HG03565 (cell line): ENCODE results near the gene MYOC.
A peak's percentile ranks its signal among the peaks of the same experiment; 100 is the strongest.
"Not testable (repeated sequence)": the region's sequence is repeated elsewhere in the genome, so short reads cannot be mapped to it uniquely, and the experiment has no call there.

Experiments
- ATAC-seq: cut with Tn5 transposase; IDR thresholded peaks from one replicate; pipeline ENCODE4 v1.9.1; 2021; ENCODE audit warnings: mild to moderate bottlenecking, moderate library complexity; ENCODE audit not compliant: unreplicated experiment

The MYOC gene

GRCh38 chr1:171652234-171652822 is at the start of gene MYOC:
TSS of gene MYOC (minus strand) at chr1:171652688. CDS start at chr1:171652611, 77 bp downstream.
- ATAC-seq = no peak

DNA sequence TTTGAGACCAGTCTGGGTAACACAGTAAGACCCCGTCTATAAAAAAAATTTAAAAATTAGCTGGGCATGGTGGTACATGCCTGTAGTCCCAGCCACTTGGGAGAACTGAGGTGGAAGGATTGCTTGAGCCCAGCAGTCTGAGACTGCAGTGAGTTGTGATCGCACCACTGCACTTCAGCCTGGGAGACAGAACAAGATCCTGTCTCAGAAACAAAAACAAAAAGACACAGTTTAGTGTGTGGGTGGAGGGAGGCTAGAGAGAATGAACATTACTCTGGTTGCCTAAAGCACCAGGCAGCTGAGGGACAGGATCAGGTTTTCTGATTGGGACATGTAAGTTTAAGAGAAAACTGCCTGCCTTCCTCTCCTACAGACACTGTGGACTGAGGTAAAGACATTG is 47.0 kb upstream of the MYOC start:
- no peak for ATAC-seq

DNA sequence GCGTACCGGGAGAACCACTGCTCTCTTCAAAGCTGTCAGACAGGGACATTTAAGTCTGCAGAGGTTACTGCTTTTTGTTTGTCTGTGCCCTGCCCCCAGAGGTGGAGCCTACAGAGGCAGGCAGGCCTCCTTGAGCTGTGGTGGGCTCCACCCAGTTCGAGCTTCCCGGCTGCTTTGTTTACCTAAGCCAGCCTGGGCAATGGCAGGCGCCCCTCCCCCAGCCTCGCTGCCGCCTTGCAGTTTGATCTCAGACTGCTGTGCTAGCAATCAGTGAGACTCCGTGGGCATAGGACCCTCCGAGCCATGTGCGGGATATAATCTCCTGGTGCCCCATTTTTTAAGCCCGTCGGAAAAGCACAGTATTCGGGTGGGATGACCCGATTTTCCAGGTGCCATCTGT is 43.3 kb upstream of the MYOC start:
- ATAC-seq = not testable (repeated sequence)

DNA sequence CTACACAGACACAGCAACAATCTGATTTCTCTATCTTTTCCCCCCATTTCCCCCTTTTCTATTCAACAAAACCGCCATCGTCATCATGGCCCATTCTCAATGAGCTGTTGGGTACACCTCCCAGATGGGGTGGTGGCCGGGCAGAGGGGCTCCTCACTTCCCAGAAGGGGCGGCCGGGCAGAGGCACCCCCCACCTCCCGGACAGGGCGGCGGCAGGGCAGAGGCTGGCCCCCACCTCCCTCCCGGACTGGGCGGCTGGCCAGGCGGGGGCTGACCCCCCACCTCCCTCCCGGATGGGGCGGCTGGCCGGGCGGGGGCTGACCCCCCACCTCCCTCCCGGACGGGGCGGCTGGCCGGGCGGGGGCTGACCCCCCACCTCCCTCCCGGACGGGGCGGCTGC is 41.1 kb upstream of the MYOC start:
- not testable (repeated sequence) for ATAC-seq

DNA sequence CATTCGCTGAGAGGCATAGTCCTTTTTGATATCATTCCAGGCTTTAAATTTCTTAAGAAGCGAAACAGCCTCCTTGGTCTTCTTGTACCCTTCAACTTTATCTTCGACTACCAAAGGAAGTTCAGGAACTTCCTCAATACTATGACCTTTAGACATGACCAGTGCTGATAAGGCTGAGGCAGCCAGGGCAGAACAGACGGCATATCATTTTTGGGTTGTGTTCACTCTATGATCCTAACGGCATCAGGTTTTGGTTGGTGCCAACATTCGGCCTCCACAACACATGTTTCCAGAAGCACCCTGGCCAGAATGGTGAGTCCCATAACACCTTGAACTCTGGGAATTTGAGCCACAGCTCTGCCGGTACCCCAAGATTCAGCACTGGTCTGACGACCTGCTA is 31.4 kb upstream of the MYOC start:
- ATAC-seq = no peak

- ATAC-seq = no peak
Observed at GRCh38 chr1:171680339-171680738, 27.9 kb upstream of the MYOC start.

GRCh38 chr1:171676823-171677222 is 24.3 kb upstream of the MYOC start:
- ATAC-seq = no peak

- ATAC-seq = no peak
Observed at GRCh38 chr1:171674431-171675405, 22.2 kb upstream of the MYOC start.

- ATAC-seq = no peak
Observed at GRCh38 chr1:171670739-171671138, 18.3 kb upstream of the MYOC start.

DNA sequence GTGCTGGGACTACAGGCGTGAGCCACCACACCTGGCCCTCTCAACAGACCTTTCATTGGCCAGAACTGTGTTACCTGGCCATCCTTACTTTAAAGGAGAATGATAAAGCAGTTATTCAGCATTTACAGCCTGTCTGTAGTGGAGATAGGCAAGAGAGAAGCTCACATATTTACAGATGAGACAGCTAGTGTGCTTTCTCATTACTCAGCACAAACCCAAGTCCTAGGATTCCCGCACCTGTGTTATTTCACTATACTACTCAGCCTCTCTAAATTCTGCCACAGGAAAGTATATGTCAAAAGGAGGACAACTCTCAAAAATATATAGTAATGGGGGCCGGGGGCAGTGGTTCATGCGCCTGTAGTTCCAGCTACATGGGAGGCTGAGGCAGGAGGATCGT is 15.9 kb upstream of the MYOC start:
- ATAC-seq = no peak

GRCh38 chr1:171666114-171666769 is 13.8 kb upstream of the MYOC start:
- no peak for ATAC-seq

DNA sequence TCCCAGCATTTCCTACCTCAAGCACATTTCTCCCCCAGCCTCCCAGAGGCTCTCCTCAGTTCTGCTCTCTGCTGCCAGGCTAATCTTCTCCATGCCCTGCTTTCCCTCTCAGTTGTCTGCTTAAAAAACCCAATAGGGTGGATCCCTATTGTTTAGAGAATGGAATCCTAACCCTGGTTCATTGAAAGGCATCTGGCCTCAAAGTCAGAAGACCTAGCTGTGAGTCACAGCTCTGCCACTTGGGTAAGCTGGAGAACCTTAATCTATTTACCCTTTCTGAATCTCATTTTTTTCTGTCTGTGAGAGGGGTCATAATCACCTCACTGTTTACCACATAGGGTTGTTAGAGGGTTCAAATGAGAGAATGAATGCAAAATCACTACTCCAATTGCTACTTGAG is 12.5 kb upstream of the MYOC start:
- ATAC-seq = no peak

DNA sequence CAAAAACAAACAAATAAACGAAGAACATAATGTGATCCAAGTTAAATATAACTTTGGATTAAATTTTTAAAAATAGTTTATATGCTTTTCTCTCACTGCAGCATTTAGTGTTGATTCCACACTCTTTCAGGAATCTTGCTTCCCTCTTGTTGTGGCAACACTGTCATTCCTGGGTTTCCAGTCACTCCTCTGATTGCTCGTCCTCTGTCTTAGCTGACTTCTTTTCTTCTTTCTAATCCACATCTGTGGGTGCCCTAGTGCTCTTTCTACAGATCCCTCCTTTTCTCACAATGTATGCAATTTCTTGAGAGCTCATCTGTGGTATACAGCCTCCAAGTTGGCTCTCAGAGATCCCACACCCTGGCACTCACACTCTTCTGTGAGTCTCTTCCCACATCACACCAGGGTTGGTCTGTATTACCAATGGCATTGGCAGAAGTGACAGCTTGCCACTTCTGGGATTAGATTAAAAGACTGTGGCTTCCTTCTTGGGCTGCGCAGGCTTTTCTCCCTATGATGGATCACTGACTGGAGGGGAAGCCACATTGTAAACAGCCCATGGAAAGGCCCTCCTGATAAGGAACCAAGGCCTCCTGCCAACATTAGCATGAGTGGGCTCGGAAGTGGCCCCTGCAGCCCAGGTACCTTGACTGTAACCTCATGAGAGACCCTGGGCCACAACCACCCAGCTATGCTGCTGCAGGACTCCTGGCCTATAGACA is 11.5 kb upstream of the MYOC start:
- ATAC-seq = no peak

DNA sequence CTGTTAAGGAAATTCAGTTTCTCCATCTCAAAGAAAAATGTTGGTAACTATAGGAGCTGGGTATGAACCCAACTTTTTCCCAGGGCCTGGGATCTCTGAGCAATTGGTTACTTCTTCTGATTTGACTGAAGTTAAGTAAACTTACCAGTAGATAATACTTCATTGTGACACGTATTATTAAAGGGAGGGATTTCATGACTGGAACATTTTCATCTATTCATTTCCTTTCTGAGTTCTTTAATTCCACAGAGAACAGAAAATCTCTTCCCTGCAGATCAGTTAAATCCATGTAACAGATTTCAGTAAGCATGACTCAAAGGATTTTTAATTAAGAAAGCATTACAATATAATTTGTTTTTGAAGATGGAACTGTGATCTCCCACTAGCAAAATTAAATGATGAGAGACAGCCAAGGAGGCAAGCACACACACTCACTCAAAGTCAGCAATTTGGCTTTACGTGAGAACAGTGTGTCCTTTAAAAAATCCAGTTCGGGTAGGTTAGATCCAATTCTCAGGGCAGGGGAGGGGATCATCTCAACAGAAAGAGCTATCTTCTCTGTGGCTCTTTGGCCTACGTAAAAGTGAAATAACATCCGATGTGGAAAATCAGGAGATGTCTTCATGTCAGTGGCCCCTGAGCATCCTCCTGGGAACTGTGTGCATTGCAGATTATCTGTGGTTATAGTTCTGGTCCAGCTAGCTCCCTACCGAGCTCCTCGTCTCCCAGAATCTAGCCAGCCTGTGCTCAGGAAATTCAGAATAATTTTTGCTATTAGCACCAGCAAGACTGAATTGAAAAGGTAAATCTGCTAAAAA is 10.8 kb upstream of the MYOC start:
- no peak for ATAC-seq

GRCh38 chr1:171661076-171661650 is 8.7 kb upstream of the MYOC start:
- ATAC-seq = no peak

- not testable (repeated sequence) for ATAC-seq
Observed at GRCh38 chr1:171656206-171656605, 3.7 kb upstream of the MYOC start.

DNA sequence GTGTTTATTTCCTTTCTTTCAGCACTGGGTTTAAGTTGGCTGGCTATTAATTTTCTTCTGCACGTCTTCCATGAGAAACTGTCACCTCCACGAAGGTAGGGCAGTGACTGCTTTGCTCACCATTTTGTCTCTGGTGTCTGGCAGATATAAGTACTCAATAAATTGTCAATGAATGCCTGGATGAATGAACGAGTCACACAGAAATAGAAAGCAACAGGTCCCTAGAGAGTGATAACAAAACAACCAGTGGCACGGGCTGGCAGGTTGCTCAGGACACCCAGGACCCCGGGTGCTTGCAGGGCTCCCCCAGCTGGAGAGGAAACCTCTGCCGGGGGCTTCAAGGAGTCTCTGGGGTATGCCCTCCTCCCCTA is 3.2 kb upstream of the MYOC start:
- no peak for ATAC-seq

- ATAC-seq = peak; percentile 67
Observed at GRCh38 chr1:171654942-171655745, 2.7 kb upstream of the MYOC start.
